ENCODE measurements around the gene KLHL29.

Gene KLHL29

DNA sequence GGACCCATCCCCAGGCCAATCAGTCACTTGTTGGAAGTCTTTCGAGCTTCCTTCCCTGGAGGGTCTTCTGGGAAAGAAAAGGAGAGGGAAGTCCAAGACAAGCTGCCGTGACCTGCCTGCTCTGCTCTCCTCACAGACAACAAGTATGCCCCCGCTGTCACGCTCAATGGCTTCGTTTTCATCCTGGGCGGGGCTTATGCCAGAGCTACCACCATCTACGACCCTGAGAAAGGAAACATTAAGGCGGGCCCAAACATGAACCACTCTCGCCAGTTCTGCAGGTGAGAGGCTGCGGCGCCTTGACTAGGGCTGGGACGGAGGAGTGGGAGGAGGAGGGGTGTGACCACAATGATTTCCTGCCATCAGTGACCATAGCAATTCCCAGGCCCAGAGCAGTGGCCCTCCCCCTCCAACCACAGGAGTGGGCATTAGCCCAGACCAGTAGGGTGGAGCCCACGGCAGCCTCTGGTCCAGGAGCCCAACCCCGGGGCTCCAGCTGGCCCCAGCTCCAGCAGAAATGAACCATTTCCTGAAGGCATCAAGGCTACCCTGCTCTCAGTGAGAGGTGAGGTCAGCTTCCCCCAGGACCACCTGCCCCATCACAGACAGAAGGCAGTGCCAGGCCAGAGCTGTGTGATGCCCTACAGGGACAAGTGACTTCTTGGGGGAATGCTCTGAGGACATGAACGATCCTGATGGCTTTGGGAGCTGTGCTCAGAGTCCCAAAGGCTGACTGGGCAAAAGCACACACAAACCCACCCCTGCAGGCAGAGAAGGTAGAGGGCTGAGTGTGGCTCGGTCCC lies 318.8 kb downstream of the KLHL29 start:
- TF ChIP-seq GABPA (IDR thresholded peaks at IDR 0.05; ENCODE audit: low read depth) (no peak), POLR2AphosphoS5 (IDR thresholded peaks at IDR 0.05; ENCODE audit: low read depth) (no peak), SPI1 (IDR thresholded peaks at IDR 0.05; ENCODE audit: borderline replicate concordance, low read depth) (no peak)
- TF ChIP-seq, protein P1, sequence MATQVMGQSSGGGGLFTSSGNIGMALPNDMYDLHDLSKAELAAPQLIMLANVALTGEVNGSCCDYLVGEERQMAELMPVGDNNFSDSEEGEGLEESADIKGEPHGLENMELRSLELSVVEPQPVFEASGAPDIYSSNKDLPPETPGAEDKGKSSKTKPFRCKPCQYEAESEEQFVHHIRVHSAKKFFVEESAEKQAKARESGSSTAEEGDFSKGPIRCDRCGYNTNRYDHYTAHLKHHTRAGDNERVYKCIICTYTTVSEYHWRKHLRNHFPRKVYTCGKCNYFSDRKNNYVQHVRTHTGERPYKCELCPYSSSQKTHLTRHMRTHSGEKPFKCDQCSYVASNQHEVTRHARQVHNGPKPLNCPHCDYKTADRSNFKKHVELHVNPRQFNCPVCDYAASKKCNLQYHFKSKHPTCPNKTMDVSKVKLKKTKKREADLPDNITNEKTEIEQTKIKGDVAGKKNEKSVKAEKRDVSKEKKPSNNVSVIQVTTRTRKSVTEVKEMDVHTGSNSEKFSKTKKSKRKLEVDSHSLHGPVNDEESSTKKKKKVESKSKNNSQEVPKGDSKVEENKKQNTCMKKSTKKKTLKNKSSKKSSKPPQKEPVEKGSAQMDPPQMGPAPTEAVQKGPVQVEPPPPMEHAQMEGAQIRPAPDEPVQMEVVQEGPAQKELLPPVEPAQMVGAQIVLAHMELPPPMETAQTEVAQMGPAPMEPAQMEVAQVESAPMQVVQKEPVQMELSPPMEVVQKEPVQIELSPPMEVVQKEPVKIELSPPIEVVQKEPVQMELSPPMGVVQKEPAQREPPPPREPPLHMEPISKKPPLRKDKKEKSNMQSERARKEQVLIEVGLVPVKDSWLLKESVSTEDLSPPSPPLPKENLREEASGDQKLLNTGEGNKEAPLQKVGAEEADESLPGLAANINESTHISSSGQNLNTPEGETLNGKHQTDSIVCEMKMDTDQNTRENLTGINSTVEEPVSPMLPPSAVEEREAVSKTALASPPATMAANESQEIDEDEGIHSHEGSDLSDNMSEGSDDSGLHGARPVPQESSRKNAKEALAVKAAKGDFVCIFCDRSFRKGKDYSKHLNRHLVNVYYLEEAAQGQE (IDR thresholded peaks at IDR 0.05; ENCODE audit: insufficient replicate concordance, low read depth) = no peak
- TF ChIP-seq, protein P2, sequence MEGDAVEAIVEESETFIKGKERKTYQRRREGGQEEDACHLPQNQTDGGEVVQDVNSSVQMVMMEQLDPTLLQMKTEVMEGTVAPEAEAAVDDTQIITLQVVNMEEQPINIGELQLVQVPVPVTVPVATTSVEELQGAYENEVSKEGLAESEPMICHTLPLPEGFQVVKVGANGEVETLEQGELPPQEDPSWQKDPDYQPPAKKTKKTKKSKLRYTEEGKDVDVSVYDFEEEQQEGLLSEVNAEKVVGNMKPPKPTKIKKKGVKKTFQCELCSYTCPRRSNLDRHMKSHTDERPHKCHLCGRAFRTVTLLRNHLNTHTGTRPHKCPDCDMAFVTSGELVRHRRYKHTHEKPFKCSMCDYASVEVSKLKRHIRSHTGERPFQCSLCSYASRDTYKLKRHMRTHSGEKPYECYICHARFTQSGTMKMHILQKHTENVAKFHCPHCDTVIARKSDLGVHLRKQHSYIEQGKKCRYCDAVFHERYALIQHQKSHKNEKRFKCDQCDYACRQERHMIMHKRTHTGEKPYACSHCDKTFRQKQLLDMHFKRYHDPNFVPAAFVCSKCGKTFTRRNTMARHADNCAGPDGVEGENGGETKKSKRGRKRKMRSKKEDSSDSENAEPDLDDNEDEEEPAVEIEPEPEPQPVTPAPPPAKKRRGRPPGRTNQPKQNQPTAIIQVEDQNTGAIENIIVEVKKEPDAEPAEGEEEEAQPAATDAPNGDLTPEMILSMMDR (IDR thresholded peaks at IDR 0.05; ENCODE audit: insufficient read depth, low read length) = no peak
- DNase-seq (ENCODE audit: low read depth in 1 of 2, low spot score in 1 of 2) = no peak
- no peaks in the 10 kb centered on the region for H3K27me3 ChIP-seq (ENCODE audit: insufficient read depth, poor library complexity, severe bottlenecking)
- no peak overlapping the region for H3K4me3 ChIP-seq (replicated peaks; ENCODE audit: insufficient read depth, low read length)
- no peak overlapping the region for H3K27ac ChIP-seq (replicated peaks)

DNA sequence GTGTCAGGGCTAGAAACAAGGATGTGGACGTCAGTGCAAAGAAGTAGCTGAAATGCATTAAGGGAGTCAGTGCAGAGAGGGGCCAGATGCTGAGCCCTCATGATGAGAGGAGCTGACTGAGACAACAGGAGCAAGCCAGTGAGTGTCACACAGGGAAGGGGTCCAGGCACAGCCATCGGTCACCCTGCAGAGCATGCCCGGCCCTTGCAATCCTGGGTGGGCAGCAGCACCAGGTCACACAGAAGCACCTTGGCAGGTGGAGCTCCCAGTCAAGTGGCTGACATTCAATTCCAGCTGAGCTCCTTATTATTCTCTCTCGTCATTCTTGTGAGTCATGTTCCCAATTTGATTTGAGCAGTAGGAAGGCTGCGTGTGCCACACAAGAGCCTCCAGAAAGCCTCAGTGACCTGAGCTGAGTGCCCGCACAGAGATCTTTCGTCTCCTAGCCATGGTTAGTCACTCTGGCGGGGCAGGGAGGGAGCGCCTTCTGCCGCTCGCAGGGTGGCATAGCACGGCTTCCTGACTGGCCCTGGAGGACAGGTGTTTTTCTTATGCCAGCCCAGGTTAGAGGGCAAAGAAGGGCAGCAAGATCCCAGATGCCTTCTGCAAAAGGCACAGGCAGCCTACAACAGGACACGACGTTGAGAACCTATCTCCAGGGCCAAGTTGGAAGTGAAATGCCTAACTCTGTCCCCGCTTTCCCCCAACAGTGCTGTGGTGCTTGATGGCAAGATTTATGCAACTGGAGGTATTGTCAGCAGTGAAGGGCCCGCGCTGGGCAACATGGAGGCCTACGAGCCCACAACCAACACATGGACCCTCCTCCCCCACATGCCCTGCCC lies 321.0 kb downstream of the KLHL29 start:
- Histone ChIP-seq H3K27ac (replicated peaks) (no peak overlapping the region), H3K4me3 (replicated peaks; ENCODE audit: insufficient read depth, low read length) (no peak overlapping the region), H3K27me3 (ENCODE audit: insufficient read depth, poor library complexity, severe bottlenecking) (no peaks in the 10 kb centered on the region)
- TF ChIP-seq, protein P1 (IDR thresholded peaks at IDR 0.05; ENCODE audit: insufficient replicate concordance, low read depth) = no peak
- TF ChIP-seq POLR2AphosphoS5 (IDR thresholded peaks at IDR 0.05; ENCODE audit: low read depth) (no peak), SPI1 (IDR thresholded peaks at IDR 0.05; ENCODE audit: borderline replicate concordance, low read depth) (no peak), GABPA (IDR thresholded peaks at IDR 0.05; ENCODE audit: low read depth) (no peak)
- TF ChIP-seq, protein P2 (IDR thresholded peaks at IDR 0.05; ENCODE audit: insufficient read depth, low read length) = no peak
- no peak for DNase-seq (ENCODE audit: low read depth in 1 of 2, low spot score in 1 of 2)

DNA sequence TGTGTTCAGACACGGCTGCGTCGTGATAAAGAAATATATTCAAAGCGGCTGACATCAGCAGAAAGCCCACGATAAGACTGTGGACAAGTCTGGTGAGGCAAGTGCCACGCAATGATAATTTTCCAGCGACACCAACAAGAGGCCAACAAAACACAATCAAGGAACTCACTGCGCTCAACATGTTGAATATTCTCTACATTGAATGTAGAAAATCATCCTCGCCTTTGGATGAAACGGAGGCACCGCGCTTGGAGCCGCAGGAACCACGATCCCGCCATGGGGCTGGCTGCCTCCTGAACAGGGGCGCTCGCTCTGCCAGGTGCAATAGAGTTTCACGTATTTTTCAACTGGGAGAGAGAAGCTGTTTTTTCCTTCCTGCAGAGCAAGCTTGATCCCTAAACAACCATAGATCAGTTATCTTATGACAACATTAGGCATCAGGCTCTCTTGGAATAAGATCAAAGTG lies 321.7 kb downstream of the KLHL29 start:
- no peaks in the 10 kb centered on the region for H3K27me3 ChIP-seq (ENCODE audit: insufficient read depth, poor library complexity, severe bottlenecking)
- no peak overlapping the region for H3K4me3 ChIP-seq (replicated peaks; ENCODE audit: insufficient read depth, low read length)
- H3K27ac ChIP-seq (replicated peaks) = no peak overlapping the region
- no peak for DNase-seq (ENCODE audit: low read depth in 1 of 2, low spot score in 1 of 2)
- TF ChIP-seq, protein P2 (IDR thresholded peaks at IDR 0.05; ENCODE audit: insufficient read depth, low read length) = no peak
- TF ChIP-seq, protein P1 (IDR thresholded peaks at IDR 0.05; ENCODE audit: insufficient replicate concordance, low read depth) = no peak
- TF ChIP-seq GABPA (IDR thresholded peaks at IDR 0.05; ENCODE audit: low read depth) (no peak), POLR2AphosphoS5 (IDR thresholded peaks at IDR 0.05; ENCODE audit: low read depth) (no peak), SPI1 (IDR thresholded peaks at IDR 0.05; ENCODE audit: borderline replicate concordance, low read depth) (no peak)

Data from HL-60 (cell line).